ENCODE results near the gene PPP1R7.
A peak's percentile ranks its signal among the peaks of the same experiment; 100 is the strongest.
"Not testable (repeated sequence)": the region's sequence is repeated elsewhere in the genome, so short reads cannot be mapped to it uniquely, and the experiment has no call there.

The PPP1R7 gene, protein sequence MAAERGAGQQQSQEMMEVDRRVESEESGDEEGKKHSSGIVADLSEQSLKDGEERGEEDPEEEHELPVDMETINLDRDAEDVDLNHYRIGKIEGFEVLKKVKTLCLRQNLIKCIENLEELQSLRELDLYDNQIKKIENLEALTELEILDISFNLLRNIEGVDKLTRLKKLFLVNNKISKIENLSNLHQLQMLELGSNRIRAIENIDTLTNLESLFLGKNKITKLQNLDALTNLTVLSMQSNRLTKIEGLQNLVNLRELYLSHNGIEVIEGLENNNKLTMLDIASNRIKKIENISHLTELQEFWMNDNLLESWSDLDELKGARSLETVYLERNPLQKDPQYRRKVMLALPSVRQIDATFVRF

DNA sequence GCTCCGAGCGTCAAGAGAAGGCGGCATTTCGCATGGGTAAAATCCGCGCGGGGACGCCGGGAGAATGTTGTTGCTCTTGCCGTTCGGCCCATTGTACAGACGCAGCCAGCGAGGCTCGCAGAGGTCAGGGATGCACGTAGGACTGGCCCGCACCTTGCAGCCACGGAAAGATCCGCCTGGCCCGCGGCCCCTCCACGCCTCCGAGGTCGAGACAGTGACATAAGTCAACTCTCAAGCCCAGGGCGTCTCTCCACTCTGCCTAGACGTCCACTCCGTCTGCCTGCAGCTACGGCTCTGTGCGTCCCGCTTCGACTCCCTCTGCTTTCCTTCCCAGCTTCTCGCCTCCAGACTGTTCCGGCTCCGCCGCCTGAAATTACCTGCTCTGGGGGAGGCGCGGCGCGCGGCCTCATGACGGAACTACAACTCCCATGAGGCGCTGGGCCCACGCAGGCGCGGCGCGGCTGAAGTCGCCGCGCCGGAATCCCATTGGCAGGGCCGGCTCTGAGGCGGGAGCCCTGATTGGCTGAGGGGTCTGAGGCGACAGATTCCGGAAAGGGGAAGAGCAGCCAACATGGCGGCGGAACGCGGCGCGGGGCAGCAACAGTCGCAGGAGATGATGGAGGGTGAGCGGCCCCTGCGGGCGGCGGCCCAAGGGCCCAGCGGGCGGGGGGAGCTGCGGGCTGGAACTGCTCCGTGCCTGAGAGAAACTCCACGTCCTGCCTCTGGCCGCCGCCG, at the start of gene PPP1R7:
Gene PPP1R7 (plus strand): TSS at position 543 of the 735 bp plus-strand sequence. CDS start 29 bp downstream, at position 572.
- DNase-seq (ENCODE audit: low read depth in 1 of 2, low spot score in 1 of 2), result peak; percentile 88 to 95

DNA sequence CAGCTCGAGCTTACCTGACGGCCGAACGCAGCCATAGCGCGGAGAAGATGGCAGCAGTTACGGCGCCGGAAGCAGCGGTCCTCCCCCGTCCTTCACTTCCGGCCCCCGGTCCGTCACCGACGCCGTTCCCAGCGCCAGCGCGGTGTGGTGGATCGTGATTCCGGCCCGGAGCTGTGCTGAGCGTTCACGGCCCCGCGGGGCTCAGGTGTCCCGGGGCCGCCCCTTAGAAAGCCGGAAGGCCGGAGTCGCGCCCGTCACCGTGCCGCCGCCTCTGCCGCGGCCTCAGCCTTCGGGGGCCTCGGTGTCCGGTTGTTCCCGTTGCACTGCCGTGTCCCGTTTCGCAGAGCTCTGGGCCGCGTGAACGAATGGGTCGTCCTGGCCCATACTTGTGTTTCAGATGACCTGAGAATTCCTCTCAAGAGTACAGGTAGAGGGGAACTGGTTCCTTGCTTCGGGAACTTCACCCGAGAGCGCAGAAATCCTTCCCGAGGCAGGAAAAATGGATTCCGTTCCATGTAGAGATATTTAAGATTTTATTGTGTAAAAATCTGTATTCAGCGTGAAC, 47.9 kb upstream of the PPP1R7 start, which contains the start of gene MTERF4:
Gene MTERF4 (minus strand): TSS at position 49 of the 565 bp plus-strand sequence. CDS start 14 bp downstream, at position 35.
- DNase-seq (ENCODE audit: low read depth in 1 of 2, low spot score in 1 of 2), result peak; percentile 81 to 85

DNA sequence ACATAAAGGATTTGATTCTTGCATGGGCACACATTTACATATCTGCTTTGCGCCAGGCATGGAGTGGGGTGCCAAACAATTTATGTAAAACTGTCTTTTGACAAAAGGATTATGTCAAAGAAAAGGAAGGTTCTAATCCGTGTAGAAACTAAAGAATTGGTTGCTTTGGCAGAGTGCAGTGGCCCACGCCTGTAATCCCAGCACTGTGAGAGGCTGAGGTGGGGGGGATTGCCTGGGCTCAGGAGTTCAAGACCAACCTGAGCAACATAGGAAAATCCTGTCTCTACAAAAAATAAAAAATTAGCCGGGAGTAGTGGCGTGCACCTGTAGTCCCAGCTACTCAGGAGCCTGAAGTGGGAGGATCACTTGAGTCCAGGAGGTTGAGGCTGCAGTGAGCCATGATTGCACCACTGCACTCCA, 47.1 kb upstream of the PPP1R7 start:
- no peak for DNase-seq (ENCODE audit: low read depth in 1 of 2, low spot score in 1 of 2)

DNA sequence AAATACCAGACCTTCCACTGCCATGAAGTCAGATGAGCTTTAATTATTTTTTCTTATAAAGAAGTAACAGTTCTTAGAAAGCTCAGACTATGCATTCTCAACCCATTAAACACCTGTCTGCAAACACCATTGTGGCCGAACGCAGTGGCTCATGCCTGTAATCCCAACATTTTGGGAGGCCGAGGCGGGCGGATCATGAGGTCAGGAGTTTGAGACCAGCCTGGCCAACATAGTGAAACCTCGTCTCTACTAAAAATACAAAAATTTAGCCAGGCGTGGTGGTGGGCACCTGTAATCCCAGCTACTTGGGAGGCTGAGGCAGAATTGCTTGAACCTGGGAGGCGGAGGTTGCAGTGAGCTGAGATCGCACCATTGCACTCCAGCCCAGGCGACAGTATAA, 45.7 kb upstream of the PPP1R7 start:
- not testable (repeated sequence) for DNase-seq (ENCODE audit: low read depth in 1 of 2, low spot score in 1 of 2)

DNA sequence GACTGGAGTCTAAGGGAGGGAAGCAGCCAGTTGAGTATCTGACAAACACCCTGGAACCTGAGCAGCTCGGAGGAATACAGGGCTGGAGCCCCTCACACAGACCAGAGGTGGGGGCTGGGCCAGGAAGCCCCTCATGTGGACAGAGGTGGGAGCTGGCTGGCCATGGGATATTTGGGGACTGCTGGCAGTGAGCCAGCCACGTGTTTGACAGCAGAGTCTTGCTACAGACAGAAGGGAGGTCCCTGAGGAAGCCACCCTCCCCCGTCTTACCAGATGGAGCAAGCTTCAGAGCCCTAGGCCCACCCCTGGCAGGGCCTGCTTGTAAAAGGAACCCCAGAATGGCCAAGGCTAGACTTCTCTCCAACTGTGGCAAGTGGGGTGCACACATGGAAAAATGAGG, 44.6 kb upstream of the PPP1R7 start:
- no peak for DNase-seq (ENCODE audit: low read depth in 1 of 2, low spot score in 1 of 2)

DNA sequence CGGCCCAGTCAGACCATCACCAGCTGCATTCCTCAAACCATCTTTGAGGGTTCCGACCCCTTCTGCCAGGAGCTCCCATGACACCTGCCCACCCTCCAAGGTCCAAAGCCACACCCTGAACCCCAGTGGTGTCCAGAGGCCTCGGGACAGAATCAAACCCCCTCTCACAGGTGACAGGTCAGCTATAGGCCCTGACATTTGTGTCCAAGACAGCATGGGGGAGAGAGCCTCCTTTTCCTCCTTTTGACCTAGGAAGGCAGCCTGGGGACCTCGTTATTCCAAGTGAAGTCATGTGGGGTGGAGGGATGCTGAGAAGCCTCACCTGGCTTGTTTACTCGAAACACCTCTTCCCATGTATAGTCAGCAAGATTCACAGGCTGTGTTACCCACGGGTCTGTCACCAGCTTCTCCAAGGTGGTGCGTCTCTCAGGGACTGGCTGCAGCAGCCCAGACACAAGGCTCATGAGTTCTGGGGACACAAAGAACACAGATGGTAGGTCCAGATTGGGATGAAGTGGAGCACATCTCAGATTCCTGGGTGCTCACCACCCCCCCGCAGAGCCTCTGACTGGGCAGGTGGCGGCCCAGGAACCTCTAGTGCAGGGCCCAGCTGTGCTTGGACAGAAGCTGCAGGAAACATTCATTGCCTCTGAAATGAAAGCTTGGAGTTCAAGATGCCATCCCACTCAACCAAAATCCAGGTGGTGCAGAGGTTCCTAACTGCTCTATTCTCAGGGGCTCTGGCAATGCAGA, 43.1 kb upstream of the PPP1R7 start:
- DNase-seq (ENCODE audit: low read depth in 1 of 2, low spot score in 1 of 2), result no peak

DNA sequence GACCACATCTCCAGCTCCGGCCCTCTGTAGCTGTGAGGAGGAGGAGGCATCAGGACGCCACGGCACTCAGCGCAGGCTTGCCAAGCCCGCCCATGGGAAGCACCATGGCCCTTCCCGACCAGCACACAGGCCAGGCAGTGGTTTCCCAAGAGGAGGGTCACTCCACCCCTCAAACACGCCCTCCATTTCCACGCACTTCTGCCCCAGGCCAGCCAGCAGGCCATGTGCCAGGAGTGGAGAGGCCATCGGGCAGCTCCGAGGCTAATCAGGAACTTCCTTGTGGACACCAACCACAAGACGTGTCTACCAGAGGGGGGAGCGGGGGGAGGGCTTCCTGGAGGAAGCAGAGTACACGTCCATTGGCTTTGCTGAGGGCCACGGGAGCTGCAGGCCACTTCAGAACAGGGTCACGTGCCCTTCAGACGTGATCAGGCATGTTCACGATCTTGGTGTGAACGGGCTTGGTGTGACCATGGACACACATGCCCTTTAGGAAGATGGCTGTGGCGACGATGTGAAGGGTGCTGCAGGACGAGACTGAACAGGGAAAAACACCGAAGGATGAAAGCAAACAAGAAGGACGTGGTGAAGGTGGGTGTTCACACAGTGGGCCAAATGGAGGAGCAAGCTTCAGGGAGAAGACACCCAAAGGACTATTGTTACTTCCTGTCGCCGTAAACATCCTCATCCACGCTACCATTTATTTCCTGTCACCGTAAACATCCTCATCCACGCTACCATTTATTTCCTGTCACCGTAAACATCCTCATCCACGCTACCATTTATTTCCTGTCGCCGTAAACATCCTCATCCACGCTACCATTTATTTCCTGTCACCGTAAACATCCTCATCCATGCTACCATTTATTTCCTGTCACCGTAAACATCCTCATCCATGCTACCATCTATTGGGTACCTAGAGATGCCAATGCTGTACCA, 41.7 kb upstream of the PPP1R7 start:
- DNase-seq (ENCODE audit: low read depth in 1 of 2, low spot score in 1 of 2), result no peak

DNA sequence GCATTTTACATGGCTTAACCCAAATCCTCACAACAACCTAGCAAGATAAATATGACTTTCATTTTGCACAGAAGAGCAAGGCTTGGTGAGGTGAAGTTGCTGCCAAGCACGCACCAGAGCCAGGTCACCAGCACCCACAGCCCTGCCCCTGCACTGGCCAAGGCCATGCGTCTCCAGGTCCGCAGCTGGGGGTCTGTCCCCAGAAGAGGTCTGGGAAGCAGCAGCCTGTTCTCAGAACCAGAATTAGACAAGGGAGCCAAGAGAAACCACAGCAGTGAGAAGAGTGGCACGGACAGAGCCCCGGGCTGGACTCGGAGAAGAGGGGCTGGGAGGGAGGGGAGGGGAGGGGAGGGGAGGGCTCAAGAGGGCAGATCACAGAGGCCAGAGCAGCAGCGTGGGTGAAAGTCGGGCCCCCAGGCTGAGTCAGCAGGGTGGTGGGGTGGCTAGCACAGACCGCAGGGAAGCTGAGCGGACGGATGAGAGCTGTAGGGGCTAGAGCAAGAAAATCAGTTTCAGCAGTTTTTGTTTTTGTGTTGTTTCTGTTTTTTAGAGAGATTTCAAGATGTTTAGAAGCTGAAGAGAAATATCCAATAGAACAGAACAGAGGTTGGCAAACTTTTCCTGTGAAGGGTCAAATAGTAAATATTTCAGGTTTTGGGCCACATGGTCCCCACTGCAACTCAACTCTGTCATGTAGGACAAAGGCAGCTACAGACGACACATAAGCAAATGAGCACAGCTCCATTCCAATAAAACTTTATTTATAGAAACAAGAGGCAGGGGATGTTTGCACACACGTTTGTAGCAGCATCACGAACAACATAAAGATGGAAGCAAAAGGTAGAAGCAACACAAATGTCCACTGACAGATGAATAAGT, 40.8 kb upstream of the PPP1R7 start:
- DNase-seq (ENCODE audit: low read depth in 1 of 2, low spot score in 1 of 2), result no peak

DNA sequence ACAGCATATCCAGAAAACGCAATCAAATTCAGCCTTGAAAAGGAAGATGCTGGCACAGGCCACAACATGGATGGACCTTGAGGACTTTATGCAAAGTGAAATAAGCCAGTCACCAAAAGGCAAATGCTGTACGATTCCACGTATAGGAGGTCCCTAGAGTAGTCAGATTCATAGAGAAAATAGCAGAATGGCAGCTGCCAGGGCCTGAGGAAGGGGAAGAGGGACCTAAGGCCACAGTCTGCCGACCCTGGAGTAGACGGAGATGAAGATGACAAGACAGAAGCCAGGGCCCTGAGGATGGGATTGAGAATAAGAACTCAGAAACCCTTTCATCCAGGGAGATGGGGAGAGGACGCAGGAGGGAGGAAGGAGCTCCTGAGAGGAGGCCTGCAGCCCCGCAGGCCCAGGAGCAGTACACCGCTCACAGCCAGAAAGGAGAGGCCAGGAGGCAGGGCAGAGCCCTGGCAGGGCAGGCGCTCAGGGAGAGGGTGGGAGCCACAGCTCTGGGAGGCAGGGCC, 40.1 kb upstream of the PPP1R7 start:
- DNase-seq (ENCODE audit: low read depth in 1 of 2, low spot score in 1 of 2), result no peak

DNA sequence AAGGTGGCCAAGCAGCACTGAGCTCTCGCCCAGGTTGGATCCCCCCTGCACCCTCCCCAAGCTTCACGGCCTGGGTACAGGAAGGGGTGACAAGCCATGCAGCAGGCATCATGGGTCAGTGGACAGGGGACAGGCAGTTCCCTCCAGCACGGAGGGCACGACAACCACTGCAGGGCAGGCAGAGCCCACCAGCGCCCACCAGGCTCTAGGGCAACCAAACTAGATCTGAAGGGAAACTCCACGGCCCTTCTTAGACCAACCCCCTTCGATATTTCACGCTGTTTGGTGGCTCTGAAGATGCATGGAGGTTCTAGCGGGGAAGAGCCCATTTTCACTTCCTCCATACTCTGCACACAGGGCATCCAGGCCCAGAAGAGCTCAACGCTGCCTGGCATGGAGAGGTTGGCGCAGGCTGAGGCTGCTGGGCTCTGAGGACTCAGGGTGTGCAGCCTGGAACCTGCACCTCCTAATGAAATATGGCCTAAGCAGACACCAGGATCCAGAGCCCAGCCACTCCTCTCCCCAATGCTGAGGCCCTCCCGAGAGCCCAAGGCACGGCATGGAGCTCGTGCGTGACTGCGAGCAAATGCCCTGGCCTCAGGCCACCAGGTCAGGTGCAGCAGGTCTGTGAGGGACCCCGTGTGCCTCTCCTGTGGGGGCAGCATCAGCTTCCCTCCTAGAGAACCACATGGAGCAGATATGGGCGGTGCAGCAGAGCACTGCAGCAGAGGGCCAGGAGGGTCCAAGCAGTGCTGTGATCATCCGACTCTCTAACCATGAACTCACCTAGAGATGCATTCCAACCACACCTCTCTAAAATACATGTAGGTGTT, 39.4 kb upstream of the PPP1R7 start:
- DNase-seq (ENCODE audit: low read depth in 1 of 2, low spot score in 1 of 2), result no peak

DNA sequence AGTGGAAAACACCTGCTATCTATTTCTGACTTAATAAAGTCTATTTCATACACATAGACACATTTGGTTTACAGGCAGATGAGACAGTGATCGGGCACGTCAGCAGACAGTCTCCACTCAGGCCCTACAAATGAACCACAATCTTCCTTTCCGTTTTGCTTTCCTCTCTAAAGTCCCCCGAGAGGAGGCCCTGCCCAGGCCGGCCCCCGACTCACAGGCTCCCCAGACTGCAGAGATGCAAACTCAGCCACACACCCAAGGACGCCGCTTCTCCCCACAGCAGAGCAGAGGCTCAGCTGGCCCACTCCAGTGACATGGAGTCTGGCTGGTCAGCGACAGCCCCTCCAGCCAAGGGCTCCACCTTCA, 38.8 kb upstream of the PPP1R7 start:
- DNase-seq (ENCODE audit: low read depth in 1 of 2, low spot score in 1 of 2), result no peak

DNA sequence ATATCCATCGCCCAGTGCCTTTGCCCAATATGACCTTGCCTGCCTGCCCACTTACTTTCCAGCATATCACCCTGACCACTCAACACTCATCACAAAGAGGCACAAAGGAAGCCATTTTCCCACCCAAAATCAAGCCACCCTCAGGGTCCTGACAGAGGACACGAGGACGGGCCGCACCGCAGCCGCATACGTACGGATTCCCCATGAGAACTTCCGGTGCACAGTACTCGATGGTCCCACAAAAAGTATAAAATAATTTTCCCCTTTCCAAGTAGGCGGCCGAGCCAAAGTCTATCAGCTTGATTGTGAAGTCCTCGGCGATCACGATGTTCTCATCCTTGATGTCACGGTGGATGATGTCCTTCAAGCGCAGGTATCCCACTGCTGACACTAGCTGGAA, 38.2 kb upstream of the PPP1R7 start:
- no peak for DNase-seq (ENCODE audit: low read depth in 1 of 2, low spot score in 1 of 2)

DNA sequence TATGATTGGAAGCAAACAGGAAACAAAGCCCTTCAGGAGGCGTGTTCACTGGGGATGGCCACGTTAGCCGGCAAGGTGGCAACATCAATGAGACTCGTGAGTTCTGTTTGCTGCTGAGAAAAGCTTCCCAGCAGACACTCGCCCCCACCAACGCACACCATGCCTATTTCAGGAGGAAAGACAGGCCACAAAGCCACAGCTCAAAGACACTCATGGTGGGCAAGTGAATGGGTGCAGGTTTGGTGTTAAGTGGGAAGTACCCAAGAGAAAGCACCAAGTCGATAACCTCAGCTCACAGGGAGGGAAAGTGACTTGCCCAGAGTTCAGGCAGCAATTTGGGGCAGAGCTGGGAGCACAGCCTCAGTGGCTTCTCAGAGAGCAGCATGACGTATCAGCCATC, 37.7 kb upstream of the PPP1R7 start:
- DNase-seq (ENCODE audit: low read depth in 1 of 2, low spot score in 1 of 2), result no peak

DNA sequence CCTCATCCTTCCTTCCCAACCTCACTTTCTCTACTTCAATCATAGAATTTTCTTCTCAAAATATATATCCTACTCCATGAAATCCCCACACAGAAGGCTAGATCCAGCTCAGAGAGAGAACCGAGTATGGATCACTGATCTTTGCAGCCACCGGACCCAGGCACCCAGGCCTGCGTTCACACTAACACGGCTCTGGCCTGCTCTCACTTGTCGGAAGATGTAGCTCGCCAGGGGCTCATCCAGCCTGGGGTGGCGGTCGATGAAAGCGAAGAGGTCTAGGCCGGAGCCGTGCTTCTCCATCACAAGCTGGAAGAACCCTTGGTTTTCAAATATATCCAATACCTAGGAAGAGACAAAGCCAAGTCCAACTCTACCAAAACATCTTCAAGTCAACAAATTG, 35.4 kb upstream of the PPP1R7 start:
- no peak for DNase-seq (ENCODE audit: low read depth in 1 of 2, low spot score in 1 of 2)

DNA sequence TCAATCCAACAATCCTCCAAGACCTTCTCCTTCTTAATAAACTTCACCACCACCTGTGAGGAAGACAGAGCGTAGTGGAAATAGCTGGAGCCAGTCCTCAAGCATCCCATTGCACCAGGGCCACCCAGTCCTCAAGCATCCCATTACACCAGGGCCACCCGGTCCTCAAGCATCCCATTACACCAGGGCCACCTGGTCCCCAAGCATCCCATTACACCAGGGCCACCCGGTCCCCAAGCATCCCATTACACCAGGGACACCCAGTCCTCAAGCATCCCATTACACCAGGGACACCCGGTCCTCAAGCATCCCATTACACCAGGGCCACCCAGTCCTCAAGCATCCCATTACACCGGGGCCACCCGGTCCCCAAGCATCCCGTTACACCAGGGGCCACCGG, 34.9 kb upstream of the PPP1R7 start:
- DNase-seq (ENCODE audit: low read depth in 1 of 2, low spot score in 1 of 2), result no peak

DNA sequence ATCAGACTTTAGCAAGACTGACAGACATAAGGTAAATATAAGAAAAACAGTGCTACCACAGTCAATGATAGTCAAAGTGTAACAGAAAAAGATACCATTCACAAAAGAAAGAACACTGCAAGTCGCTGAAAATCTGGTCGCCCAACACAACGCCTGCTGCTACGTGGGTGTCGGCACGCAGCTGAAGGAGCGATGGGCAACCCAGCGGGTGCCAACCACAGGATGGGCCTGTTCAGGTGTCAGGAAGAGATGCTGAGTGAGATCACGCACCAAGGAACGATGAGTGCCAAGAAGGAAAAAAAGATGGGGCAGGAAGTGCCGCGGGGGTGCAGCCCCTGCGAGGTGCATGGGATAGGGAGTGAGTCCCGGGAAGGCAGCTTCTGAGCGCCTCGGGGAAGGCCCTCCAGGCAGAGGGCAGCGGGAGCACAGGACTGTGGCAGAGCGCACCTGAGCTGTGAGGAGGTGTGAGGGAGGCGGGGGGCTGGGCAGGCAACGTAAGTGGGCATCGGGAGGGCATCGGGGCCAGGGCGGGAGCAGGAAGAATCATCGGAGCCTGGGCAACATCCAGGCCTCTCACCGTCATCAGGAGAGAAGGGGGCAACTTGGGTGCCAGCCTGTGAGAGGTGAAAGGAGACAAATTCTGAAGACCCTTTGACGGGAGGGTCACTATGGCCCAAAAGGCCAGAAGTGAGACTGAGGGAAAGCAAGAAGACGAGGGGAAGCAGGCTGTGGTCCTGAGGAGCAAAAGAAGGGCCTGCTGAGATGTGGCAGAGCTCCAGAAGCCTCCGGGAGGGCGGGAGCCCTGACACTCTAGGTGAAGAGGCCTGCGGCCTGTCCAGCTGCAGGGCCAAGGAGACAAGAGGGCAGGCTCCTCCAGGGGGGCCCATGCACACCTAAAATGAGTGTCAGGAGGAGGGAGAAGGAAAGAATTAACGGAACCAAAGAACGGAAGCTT, 33.4 kb upstream of the PPP1R7 start:
- DNase-seq (ENCODE audit: low read depth in 1 of 2, low spot score in 1 of 2), result no peak

All from activated T-helper 1 cell treated with anti-CD3 and anti-CD28 coated beads, Interleukin-2, amount 50 U/mL, for 16 hours (primary cell).